NCI-H226 (cell line): ENCODE measurements around the gene DPYSL5.

Source experiments
- DNase-seq: peaks from one replicate; pipeline ENCODE4 v3.0.0-alpha.2; 2015

Gene DPYSL5

GRCh38 chr2:26846334-26847306, 1.3 kb upstream of the DPYSL5 start:
- peak; percentile 58 for DNase-seq

DNA sequence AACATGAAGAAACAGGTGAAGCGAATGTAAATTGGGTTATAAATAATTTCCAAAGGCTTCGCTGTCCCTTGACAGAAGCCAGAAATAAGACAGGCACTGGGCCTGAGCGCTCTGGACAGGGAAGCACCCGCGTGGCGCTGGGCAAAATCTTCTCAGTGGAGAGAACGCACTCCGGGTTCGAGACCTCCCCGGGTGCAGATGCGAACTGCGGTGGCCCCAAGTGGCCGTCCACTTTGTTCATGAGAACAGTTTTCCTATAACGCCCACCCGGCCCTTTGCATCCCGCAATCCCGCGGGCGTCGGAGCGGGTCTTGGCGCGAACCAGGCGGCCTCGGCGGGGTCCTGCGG, 651 bp upstream of the DPYSL5 start:
- no peak for DNase-seq

- DNase-seq, result no peak
Measured at GRCh38 chr2:26848336-26849055, 564 bp downstream of the DPYSL5 start.

GRCh38 chr2:26849056-26849999, 1.4 kb downstream of the DPYSL5 start:
- no peak for DNase-seq

GRCh38 chr2:26850000-26850431, 2.1 kb downstream of the DPYSL5 start:
- no peak for DNase-seq

GRCh38 chr2:26850505-26850904, 2.6 kb downstream of the DPYSL5 start:
- DNase-seq, result no peak

DNA sequence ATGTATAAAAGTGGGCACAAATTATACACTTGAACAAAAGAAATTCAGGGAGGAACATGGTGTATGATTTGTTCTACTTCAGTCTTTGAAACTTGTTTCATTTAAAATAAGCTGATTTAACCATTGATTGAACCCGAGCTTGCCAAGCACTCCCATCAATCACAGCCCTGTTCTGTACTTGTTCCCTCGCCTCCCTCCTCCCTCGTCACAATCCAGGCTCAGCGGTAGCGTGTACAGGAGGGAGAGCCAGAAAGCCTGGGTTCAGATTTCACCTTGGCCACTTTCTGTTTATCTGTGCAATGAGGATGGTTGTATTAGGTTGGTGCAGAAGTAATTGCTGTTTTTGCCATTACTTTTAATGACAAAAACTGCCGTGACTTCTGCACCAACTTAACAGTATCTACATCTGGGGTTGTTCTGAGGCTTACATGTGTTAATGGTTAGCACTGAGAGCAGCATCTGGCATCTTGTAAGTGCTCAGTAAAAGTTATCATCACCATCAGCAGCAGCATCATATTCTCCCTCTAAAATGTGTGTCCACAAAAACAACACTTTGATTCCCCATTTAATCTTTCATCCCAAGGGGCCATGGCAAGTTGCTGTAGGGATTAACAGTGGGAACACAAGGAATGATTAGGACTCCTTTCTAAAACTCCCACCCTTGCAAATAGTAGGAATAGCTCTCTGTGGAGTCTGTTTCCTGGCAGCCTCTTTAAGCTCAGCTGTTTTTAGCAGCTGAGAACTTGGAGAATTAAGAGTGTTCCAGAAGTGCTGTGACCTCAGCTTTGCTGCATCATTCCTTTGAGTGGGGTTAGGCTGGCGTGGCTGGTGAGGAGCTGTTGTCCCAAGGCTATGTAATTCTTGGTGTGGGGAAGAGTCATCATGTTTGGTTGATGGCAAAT, 4.7 kb downstream of the DPYSL5 start:
- DNase-seq, result no peak

- no peak for DNase-seq
Measured at GRCh38 chr2:26853751-26854150, 5.8 kb downstream of the DPYSL5 start.

GRCh38 chr2:26854283-26854827, 6.4 kb downstream of the DPYSL5 start:
- DNase-seq, result no peak

- no peak for DNase-seq
Measured at GRCh38 chr2:26855466-26855865, 7.5 kb downstream of the DPYSL5 start.

DNA sequence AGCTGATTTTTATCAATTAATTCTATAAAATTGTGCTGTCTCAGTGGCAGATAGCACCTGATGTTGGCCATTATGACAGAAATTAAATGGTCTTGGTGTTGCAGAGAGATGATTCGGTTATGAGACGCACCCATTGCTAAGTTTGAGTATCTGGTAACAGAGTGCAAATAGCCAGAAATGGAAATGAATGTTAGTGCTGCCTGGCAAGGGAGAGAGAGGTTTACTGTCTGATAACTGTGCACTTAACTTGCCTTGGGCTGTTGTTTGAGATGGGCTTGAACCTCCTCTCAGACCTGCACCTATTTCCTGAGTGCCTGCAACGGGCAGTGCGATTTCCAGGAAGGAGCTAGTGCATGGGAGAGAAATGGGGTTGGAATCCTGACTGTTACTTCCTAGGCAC, 11.7 kb downstream of the DPYSL5 start:
- DNase-seq, result no peak

- DNase-seq, result no peak
Measured at GRCh38 chr2:26860211-26860850, 12.4 kb downstream of the DPYSL5 start.

DNA sequence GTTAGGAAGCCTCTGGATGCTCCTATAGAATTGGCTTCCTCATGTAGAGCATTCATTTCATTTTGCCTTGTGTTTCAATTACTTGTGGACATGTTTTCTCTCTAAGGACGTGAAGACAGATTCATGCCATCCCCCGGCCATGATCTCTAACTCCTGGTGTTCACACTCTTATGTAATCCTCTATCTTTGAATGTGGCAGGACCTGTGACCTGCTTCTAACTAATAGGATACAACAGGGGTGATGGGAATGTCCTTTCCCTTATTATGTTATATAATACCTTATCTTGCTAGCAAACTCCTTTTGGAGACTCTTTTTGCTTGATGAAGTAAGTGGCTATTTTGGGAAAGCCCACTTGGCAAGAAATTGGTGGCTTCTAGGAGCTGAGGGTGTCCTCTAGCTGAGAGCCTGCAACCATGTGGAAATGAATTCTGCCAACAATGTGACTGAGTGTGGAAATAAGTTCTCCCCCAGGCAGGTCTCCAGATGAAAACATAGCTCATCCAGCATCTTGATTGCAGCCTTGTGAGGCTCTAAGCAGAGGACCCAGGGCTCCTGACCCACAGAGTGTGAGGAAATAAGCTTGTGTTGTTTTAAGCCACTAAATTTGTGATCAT, 13.8 kb downstream of the DPYSL5 start:
- no peak for DNase-seq

- no peak for DNase-seq
Measured at GRCh38 chr2:26864226-26864625, 16.3 kb downstream of the DPYSL5 start.

DNA sequence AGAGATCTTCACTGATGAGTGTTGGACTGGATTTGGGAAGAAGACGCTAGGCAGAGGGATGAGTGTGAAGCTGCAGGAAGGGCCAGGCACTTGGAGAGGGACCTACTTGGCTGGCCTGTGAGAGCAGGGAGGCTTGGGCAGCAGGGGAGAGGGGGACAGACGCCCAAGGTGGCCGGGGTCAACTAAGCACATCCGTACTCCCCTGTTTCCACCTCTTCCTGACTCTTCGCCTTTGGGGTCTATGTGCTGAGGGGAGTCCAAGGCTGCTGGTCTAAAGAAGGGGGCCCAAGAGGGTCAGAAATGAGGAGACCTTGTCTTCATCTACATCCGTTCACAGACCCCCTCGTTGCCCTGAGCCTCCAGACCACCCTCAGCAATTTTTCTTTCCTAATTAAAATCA, 16.7 kb downstream of the DPYSL5 start:
- no peak for DNase-seq

DNA sequence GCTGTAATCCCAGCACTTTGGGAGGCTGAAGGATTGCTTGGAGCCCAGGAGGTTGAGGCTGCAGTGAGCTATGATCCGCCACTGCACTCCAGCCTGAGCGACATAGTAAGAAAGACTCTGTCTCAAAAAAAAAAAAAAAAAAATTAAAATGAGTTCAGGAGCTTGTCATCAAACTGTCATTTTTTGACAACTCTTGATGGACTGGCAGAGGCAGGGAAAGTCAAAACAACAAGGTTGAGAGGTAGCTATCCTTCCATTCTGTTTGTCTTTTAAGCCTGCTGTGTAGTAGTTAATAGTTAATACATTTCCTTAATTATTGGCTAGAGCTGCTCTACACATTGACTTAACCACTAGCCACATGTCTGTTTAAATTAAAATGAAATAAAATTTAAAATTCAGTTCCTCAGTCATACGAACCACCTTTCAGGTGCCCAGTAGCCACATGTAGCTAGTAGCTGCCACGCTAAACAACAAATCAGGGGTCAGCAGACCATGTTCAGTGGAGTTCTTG, 22.7 kb downstream of the DPYSL5 start:
- no peak for DNase-seq

GRCh38 chr2:26873286-26873983, 25.5 kb downstream of the DPYSL5 start:
- no peak for DNase-seq

DNA sequence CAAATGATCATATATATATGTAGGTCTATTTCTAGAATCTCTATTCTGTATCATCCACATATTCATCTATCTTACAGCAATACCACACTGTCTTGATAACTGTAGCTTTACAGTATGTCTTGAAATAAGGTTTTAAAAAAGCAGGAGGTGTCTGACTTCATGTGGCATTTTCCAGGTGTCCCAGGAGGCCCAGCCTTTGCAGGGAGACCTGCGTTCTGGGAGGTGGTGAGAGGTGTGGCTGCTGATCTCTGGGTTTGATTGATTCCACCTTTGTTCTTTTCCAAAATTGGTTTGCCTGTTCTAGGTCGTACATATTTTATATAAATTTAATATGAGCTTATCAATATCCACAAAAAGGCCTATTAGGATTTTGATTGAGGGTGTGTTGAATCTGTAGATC, 26.6 kb downstream of the DPYSL5 start:
- no peak for DNase-seq

DNA sequence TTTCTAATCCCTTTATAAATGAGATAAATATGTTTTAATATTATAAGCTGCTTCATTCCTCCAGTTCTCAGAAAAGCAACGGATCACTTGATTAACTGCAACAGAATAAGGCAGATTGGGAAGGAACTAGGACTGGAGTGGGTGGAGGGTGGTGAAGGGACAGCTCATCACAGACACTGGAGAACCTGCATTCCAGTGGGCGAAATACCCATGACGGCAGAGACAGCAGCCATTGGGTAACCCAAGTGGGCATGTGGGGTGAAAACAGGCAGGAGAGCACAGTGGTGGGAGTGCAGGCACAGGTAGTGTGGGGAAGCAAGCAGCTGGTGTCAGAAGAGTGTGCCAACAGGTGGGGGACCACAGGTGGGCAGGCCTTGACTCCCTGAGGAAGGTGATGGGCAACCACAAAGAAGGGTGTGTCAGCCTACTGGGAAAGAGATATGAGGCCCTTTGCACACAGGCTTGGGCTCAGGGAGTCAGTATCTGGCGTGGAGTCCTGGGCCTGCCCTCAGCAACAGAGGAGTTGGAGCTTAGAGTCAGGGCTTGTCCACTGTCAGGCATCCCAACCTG, 27.2 kb downstream of the DPYSL5 start:
- no peak for DNase-seq
